ENCODE results near the gene KCTD16.

The KCTD16 gene

DNA sequence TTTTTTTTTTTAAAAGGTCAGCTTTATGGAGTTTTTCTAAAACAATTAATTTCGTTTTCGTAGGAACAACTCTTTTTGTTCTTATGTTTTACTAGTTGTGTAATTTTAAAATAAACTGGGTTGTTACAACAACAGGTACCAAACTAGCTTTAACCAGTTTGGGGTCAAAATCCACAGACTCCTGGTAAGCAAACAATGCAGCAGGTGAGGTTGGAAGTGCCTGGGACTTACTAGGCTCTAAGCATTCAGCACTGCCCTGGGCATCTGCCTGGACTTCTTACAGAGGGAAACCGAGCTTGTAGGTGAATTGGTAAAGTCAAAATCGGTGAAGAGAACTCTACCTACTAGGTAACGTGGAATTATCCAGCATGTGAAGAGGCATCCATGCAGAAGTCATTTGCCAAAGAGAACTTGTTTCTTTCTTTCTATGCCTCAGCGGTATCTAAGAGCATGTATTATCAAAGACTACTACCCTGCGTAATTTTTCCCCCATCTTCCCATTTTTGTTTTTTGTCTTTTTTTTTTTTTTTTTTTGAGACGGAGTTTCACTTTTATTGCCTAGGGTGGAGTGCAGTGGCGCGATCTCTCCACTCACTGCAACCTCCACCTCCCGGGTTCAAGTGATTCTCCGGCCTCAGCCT lies 145.4 kb downstream of the KCTD16 start:
- Histone ChIP-seq H3K36me3 (replicated peaks) (no peaks in the 10 kb centered on the region), H3K27me3 (replicated peaks) (no peaks in the 10 kb centered on the region), H3K4me3 (ENCODE audit: low read depth, low read length) (no peak overlapping the region), H3K27ac (no peak overlapping the region)
- DNase-seq: no peak
- TF ChIP-seq, protein P1, sequence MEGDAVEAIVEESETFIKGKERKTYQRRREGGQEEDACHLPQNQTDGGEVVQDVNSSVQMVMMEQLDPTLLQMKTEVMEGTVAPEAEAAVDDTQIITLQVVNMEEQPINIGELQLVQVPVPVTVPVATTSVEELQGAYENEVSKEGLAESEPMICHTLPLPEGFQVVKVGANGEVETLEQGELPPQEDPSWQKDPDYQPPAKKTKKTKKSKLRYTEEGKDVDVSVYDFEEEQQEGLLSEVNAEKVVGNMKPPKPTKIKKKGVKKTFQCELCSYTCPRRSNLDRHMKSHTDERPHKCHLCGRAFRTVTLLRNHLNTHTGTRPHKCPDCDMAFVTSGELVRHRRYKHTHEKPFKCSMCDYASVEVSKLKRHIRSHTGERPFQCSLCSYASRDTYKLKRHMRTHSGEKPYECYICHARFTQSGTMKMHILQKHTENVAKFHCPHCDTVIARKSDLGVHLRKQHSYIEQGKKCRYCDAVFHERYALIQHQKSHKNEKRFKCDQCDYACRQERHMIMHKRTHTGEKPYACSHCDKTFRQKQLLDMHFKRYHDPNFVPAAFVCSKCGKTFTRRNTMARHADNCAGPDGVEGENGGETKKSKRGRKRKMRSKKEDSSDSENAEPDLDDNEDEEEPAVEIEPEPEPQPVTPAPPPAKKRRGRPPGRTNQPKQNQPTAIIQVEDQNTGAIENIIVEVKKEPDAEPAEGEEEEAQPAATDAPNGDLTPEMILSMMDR (IDR thresholded peaks at IDR 0.05; ENCODE audit: low read depth, low read length, missing control alignments): no peak
- in situ Hi-C loops (cut with HindIII; ENCODE audit: low pct_ligation_motif_present, low sequenced_read_pairs): no loop called here

DNA sequence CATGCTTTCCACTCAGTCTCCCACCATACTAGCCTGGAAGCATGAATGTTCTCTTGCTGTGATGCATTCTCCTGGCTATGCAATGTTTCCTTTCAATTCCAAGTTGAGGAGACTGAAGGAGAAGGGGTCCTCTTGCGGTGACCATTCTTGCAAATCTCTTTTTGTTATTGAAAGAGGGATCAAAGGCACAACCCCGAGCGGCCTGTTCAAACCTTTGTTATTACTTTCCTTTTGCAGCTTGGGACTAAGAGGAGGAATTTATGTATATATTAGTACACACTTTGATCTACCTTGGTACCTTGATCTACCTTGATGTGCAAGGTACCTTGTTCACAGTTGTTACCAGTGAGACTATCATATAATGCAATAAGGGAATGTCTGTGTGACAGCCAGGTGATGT lies 147.3 kb downstream of the KCTD16 start:
- H3K4me3 ChIP-seq (ENCODE audit: low read depth, low read length): no peak overlapping the region
- H3K36me3 ChIP-seq (replicated peaks): no peaks in the 10 kb centered on the region
- H3K27ac ChIP-seq: no peak overlapping the region
- no peak for DNase-seq
- no peaks in the 10 kb centered on the region for H3K27me3 ChIP-seq (replicated peaks)
- TF ChIP-seq, protein P1 (IDR thresholded peaks at IDR 0.05; ENCODE audit: low read depth, low read length, missing control alignments): no peak
- in situ Hi-C loops (cut with HindIII; ENCODE audit: low pct_ligation_motif_present, low sequenced_read_pairs): no loop called here

DNA sequence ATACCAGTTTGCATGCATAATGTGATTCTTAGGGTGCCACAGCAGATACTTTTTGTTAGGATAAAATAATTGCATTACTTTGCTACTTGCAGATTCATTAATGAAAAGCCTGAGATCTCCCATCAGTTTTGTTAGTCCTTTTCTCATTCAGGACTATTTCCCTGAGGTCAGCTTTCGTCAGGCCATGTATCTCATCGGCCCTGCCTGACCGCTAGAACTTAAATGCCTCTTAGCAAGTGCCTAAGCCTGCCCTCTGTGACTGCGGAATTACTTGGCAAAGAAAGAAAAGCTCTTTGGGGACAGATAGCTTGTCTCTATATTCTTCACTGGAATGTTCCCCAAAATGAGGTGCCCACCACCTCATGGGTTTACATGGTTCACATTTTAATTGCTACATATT lies 147.8 kb downstream of the KCTD16 start:
- DNase-seq: no peak
- H3K4me3 ChIP-seq (ENCODE audit: low read depth, low read length): no peak overlapping the region
- no peaks in the 10 kb centered on the region for H3K27me3 ChIP-seq (replicated peaks)
- no peak overlapping the region for H3K27ac ChIP-seq
- TF ChIP-seq, protein P1 (IDR thresholded peaks at IDR 0.05; ENCODE audit: low read depth, low read length, missing control alignments): no peak
- H3K36me3 ChIP-seq (replicated peaks): no peaks in the 10 kb centered on the region
- in situ Hi-C loops (cut with HindIII; ENCODE audit: low pct_ligation_motif_present, low sequenced_read_pairs): no loop called here

DNA sequence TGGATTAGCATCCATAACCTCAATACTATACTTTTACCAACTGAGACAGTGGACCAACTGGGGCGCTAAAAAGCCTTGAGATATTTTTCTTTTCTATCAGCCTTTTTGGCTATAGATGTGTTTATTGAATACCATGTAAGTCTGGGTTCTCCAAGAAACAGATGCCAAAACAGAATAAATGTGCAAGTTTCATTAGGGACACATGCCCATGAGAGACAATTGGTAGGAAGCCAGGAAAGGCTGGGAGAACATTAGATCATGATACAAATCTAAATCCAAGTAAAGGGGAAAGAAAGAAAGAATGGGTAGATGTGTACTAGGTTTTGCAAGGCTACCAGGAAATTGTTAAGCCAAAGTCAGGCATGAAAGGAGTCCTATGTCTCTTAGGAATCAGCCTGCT lies 152.5 kb downstream of the KCTD16 start:
- Histone ChIP-seq H3K27ac (no peak overlapping the region), H3K4me3 (ENCODE audit: low read depth, low read length) (no peak overlapping the region), H3K27me3 (replicated peaks) (no peaks in the 10 kb centered on the region), H3K36me3 (replicated peaks) (no peaks in the 10 kb centered on the region)
- in situ Hi-C loops (cut with HindIII; ENCODE audit: low pct_ligation_motif_present, low sequenced_read_pairs): no loop called here
- DNase-seq: no peak
- TF ChIP-seq, protein P1 (IDR thresholded peaks at IDR 0.05; ENCODE audit: low read depth, low read length, missing control alignments): no peak

DNA sequence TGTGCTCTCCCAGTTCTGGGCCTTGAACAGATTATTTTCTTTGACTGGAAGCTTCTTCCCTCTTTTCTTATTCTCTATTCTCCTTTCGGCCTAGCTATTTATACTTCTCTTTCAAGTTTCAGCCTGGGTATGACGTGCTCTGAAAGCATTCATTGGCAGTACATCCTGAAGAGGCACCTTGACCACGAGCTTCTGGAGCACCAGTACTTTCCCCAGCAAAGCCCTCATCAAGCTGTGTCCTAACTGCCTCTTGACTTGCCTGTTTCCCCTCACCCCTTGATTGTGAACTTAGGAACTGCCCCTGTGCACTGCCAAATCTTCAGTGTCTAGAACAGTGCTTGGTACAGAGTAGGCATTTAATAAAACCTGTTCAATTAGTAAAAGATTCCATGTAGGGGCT lies 154.9 kb downstream of the KCTD16 start:
- TF ChIP-seq, protein P1 (IDR thresholded peaks at IDR 0.05; ENCODE audit: low read depth, low read length, missing control alignments): no peak
- no peak overlapping the region for H3K27ac ChIP-seq
- H3K36me3 ChIP-seq (replicated peaks): no peaks in the 10 kb centered on the region
- H3K27me3 ChIP-seq (replicated peaks): no peaks in the 10 kb centered on the region
- in situ Hi-C loops (cut with HindIII; ENCODE audit: low pct_ligation_motif_present, low sequenced_read_pairs): no loop called here
- DNase-seq: no peak
- no peak overlapping the region for H3K4me3 ChIP-seq (ENCODE audit: low read depth, low read length)

DNA sequence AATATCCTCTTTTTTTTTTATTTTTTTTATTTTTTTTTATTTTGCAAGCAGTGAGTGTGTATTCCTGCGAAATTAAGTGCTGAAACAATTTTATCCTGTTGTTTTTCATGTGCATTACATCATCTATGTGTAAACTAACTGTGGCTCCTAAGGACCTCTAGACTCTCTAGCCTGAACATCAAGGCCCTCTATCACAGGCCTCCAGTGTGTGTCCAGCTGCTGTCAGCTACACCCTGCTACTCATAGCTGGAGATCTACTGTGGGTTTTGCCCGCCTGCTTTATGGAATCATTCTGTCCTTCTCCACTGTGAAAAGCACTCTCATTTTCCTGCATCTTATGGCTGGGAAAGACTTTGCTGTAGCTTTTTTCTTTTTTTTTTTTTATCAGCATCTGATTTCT lies 157.8 kb downstream of the KCTD16 start:
- Histone ChIP-seq H3K27me3 (replicated peaks) (no peaks in the 10 kb centered on the region), H3K4me3 (ENCODE audit: low read depth, low read length) (no peak overlapping the region), H3K27ac (no peak overlapping the region), H3K36me3 (replicated peaks) (no peaks in the 10 kb centered on the region)
- no peak for DNase-seq
- TF ChIP-seq, protein P1 (IDR thresholded peaks at IDR 0.05; ENCODE audit: low read depth, low read length, missing control alignments): no peak
- in situ Hi-C loops (cut with HindIII; ENCODE audit: low pct_ligation_motif_present, low sequenced_read_pairs): no loop called here

Data from brain microvascular endothelial cell (primary cell).